ENCODE measurements around the gene CLEC16A. TPM values are rescaled to one million over a fixed set of nuclear protein-coding genes. Genes with fewer than 3 reads are reported as not detected.
A peak's percentile ranks its signal among the peaks of the same experiment; 100 is the strongest.
"Not testable (repeated sequence)": the region's sequence is repeated elsewhere in the genome, so short reads cannot be mapped to it uniquely, and the experiment has no call there.

The CLEC16A gene
- total RNA-seq, 1 donor from 2014 or later = 22.1 TPM

- peak; percentile 55 for DNase-seq
These were observed 20.6 kb upstream of the CLEC16A start for GRCh38 chr16:10923650-10924214.

GRCh38 chr16:10925285-10925684, 19.1 kb upstream of the CLEC16A start:
- not testable (repeated sequence) for DNase-seq

- no peak for DNase-seq
These were observed 18.3 kb upstream of the CLEC16A start for GRCh38 chr16:10926094-10926493.

DNA sequence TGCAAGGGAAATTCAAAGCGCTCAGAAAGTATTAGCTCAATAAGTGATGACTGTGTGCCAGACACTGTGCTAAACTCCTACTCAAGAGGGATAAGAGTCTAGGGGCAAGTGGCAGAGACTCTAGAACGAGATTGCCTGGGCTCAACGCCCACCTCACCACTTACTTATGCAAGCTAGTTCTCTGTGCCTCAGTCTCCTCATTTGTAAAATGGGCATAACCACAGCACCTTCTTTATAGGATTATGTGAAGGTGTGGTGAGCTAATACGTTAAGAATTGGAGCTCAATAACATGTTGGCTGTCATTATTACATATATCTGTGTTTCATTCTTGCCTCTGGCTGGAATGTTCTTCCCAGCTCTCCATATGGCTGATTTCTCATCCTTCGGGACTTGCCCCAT, 17.5 kb upstream of the CLEC16A start:
- DNase-seq = no peak

DNA sequence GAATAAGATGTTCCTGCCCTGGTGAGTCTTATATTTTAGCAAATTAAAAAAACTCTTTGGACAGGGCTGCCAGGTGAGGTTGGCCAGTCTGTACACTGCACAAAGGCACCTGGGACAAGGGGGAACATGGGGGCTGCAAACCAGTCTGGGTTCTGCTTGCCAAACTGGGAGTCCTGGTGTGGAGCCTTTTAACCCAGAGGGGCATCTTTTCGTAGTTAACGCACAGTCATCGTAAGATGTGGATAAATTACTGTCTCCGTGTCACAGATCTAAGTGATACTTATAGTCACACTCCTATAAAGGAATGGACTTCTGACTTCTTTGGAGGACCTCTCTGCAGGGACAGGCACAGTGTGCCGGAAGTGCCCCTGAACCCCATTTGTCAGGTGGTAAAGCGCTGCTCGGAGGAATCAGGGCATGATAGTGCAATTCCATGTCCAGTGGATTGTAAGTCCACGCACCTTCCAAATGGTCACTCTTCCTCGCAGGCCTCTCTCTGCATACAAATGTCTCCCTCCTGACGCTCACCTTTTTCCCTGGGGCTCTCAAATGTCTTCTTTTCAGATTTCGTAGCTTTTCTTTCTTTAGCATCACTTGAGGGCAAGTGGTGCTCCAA, 16.8 kb upstream of the CLEC16A start:
- no peak for DNase-seq

GRCh38 chr16:10929097-10929496, 15.3 kb upstream of the CLEC16A start:
- DNase-seq = not testable (repeated sequence)

DNA sequence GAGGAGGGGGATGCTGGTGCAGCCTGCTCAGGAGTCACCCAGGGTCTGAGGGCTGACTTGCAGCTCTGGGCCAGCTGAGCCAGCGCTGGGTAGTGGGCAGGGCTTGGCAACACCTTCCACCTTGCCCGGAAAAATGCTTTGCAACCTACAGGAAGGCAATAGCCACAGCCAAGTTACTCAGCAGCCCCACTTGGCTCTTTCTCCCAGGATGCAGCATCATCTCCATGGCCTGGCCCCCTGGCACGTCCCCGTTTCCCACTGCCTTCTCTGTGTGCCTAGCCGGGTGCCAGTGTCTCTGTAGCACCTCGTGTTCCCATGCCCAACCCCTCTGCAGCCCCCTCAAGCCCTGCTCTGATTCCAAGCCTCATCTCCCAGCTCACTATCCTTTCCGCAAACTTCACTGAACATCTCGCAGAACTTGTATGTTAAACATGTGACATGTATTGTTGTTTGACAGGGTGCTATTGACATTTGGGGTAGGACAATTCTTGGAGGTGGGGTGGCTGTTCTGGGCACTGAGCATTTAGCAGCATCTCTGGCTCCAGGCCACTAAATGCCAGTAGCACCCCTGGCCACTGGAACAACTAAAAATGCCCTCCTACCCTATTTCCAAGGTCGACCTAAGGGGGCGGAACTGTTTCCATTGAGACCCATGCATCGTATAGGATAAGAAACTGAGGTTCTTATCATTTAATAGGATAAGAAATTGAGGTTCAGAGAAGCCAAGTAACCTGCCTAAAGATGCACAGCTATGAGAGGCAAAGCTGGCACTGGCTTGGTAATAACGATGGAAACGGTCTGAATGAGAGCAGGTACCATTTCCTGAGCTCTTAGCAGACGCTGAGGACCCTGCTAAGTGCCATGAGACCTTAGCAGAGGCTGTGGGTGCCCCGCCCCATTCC, 14.3 kb upstream of the CLEC16A start:
- no peak for DNase-seq

- no peak for DNase-seq
These were observed 13.6 kb upstream of the CLEC16A start for GRCh38 chr16:10930755-10931093.

GRCh38 chr16:10931134-10931533, 13.2 kb upstream of the CLEC16A start:
- DNase-seq = no peak

GRCh38 chr16:10931977-10932632, 12.3 kb upstream of the CLEC16A start:
- no peak for DNase-seq

- no peak for DNase-seq
These were observed 11.2 kb upstream of the CLEC16A start for GRCh38 chr16:10932959-10933710.

GRCh38 chr16:10933865-10934264, 10.5 kb upstream of the CLEC16A start:
- no peak for DNase-seq

DNA sequence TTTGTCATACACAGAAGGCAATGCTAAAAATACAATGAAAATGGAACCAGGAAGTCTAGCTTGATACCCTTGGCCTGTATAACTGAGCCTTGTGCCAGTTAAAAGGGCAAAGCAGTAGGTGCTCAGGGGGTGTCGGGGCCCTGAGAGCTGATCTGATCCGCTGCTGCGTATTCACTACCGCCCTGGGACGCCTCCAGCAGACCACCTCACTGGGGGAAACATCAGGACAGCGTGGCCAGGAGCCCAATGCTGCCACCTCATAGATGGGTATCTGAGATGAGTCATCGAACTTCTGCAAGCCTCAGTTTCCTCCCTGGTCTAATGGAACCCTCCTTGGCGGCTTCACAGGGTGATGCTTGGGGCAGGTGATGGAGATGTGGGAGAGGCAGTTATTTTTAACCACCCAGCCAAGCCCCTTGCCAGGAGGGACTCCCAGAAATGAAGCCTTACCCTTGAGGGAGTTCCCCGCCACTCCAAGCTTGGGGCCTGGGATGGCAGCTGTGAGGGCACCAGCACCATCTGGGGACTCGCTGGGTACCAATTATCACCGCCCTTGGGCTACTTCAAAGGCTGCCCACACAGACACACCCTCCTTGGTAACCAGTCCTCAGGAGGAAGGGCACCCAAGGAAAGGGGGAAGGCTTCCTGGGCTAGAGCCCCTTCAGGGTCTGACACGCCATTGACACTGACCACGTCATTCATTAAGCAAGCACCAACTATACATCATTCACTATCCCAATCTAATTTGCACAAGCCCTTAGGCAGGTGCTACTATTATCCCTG, 9.8 kb upstream of the CLEC16A start:
- DNase-seq = no peak

GRCh38 chr16:10935226-10935915, 9.0 kb upstream of the CLEC16A start:
- no peak for DNase-seq

GRCh38 chr16:10936272-10936984, 7.9 kb upstream of the CLEC16A start:
- no peak for DNase-seq

DNA sequence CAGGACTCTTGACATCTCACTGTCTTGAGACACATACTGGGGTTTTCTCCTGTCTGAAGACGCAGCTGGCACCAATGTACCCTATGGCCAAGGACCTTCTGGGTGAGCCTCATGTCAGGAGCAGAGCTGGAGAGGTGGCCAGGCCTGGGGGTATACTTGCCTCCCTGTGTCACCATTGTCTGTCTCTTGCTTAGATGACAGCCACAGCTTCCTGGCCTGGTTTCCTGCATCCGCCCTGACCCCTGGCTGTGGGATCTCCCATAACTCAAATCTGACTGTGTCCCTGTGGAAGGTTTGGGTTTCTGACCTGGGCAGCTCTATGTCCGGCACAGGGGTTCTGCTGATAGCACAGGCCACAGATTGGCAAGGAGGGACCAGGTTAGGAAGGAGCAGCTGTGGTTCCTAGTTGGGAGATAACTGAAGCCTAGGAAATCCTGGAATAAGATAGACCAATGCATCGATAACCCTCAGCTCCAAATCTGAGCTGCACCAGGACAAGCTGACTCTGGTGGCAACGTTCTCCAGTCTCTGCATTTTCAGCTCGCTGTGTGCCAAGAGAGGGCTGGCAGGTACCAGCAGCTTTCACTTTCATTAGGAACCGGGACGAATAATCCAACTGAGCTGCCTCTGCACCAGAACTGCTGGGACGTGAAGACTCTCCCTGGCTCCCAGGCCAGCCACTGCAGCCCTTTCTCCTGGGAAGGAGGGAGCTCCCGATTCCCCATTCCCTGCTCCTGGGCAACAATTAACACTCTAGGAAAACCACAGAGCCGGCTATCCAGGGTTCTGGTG, 7.1 kb upstream of the CLEC16A start:
- no peak for DNase-seq

DNA sequence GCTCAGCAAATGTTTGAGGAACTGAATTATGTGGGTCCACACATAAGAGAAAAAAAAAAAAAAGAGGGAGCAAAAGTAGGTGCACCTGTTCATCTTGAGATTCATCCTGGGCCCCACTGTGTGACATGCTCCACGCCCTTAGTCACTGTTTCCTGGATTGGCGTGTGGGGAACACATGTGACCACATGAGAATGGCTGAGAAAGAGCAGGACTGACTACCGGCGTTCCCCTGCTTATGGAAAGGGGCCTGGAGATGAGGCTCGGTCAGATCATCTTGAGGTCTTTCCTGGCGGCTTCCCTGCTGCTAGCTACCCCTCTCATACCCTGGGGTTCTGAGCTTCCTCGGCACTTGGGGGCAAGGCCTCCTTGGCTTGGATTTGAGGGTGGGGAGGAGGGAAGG, 6.0 kb upstream of the CLEC16A start:
- no peak for DNase-seq

GRCh38 chr16:10938796-10939648, 5.3 kb upstream of the CLEC16A start:
- DNase-seq = no peak
